ENCODE data around the gene RASAL1.

The RASAL1 gene

GRCh38 chr12:113082486-113083148 is 52.9 kb downstream of the RASAL1 start:
- Histone ChIP-seq H3K79me2 (ENCODE audit: low read length) (no peaks in the 10 kb centered on the region), H3K9me3 (ENCODE audit: insufficient read depth, low read length) (no peaks in the 10 kb centered on the region), H3K27me3 (ENCODE audit: low read depth, low read length) (no peaks in the 10 kb centered on the region), H3K27ac (ENCODE audit: low read length) (no peak overlapping the region), H3K9ac (ENCODE audit: low read length) (no peak overlapping the region), H2AFZ (ENCODE audit: low read depth, low read length) (no peak overlapping the region), H3K36me3 (replicated peaks; ENCODE audit: low read depth, low read length) (no peaks in the 10 kb centered on the region), H3K4me1 (ENCODE audit: low read length) (peaks cover 61% of the 10 kb centered on the region), H3K4me3 (ENCODE audit: low read length) (no peak overlapping the region), H4K20me1 (ENCODE audit: insufficient read depth, low read length) (no peaks in the 10 kb centered on the region), H3K4me2 (ENCODE audit: low read length) (no peak overlapping the region)
- TF ChIP-seq EZH2phosphoT487 (IDR thresholded peaks at IDR 0.05; ENCODE audit: low read depth) (no peak), CTCF (IDR thresholded peaks at IDR 0.05; ENCODE audit: low read depth, low read length) (no peak)

GRCh38 chr12:113081873-113082272 is 53.7 kb downstream of the RASAL1 start:
- no peak for TF ChIP-seq EZH2phosphoT487 (IDR thresholded peaks at IDR 0.05; ENCODE audit: low read depth)
- no peak for TF ChIP-seq CTCF (IDR thresholded peaks at IDR 0.05; ENCODE audit: low read depth, low read length)
- no peak overlapping the region for H3K4me2 ChIP-seq (ENCODE audit: low read length)
- no peak overlapping the region for H3K4me3 ChIP-seq (ENCODE audit: low read length)
- no peak overlapping the region for H2AFZ ChIP-seq (ENCODE audit: low read depth, low read length)
- H3K27ac ChIP-seq (ENCODE audit: low read length): no peak overlapping the region
- no peaks in the 10 kb centered on the region for H3K36me3 ChIP-seq (replicated peaks; ENCODE audit: low read depth, low read length)
- H4K20me1 ChIP-seq (ENCODE audit: insufficient read depth, low read length): no peaks in the 10 kb centered on the region
- H3K27me3 ChIP-seq (ENCODE audit: low read depth, low read length): no peaks in the 10 kb centered on the region
- H3K9me3 ChIP-seq (ENCODE audit: insufficient read depth, low read length): no peaks in the 10 kb centered on the region
- H3K9ac ChIP-seq (ENCODE audit: low read length): no peak overlapping the region
- no peaks in the 10 kb centered on the region for H3K79me2 ChIP-seq (ENCODE audit: low read length)
- H3K4me1 ChIP-seq (ENCODE audit: low read length): peaks cover 55% of the 10 kb centered on the region

- H3K4me1 ChIP-seq (ENCODE audit: low read length): peaks cover 74% of the 10 kb centered on the region
- no peaks in the 10 kb centered on the region for H3K36me3 ChIP-seq (replicated peaks; ENCODE audit: low read depth, low read length)
- H3K9me3 ChIP-seq (ENCODE audit: insufficient read depth, low read length): no peaks in the 10 kb centered on the region
- H4K20me1 ChIP-seq (ENCODE audit: insufficient read depth, low read length): no peaks in the 10 kb centered on the region
- H3K27me3 ChIP-seq (ENCODE audit: low read depth, low read length): no peaks in the 10 kb centered on the region
- TF ChIP-seq EZH2phosphoT487 (IDR thresholded peaks at IDR 0.05; ENCODE audit: low read depth) (no peak), CTCF (IDR thresholded peaks at IDR 0.05; ENCODE audit: low read depth, low read length) (no peak)
- H3K4me3 ChIP-seq (ENCODE audit: low read length): no peak overlapping the region
- H3K9ac ChIP-seq (ENCODE audit: low read length): no peak overlapping the region
- no peaks in the 10 kb centered on the region for H3K79me2 ChIP-seq (ENCODE audit: low read length)
- H3K4me2 ChIP-seq (ENCODE audit: low read length): no peak overlapping the region
- no peak overlapping the region for H2AFZ ChIP-seq (ENCODE audit: low read depth, low read length)
- H3K27ac ChIP-seq (ENCODE audit: low read length): no peak overlapping the region
Measured at GRCh38 chr12:113077859-113078255, 57.7 kb downstream of the RASAL1 start.

- Histone ChIP-seq H3K27me3 (ENCODE audit: low read depth, low read length) (no peaks in the 10 kb centered on the region), H4K20me1 (ENCODE audit: insufficient read depth, low read length) (no peaks in the 10 kb centered on the region), H3K4me1 (ENCODE audit: low read length) (peaks cover 77% of the 10 kb centered on the region), H3K9me3 (ENCODE audit: insufficient read depth, low read length) (no peaks in the 10 kb centered on the region), H3K79me2 (ENCODE audit: low read length) (no peaks in the 10 kb centered on the region), H2AFZ (ENCODE audit: low read depth, low read length) (no peak overlapping the region), H3K27ac (ENCODE audit: low read length) (no peak overlapping the region), H3K4me2 (ENCODE audit: low read length) (no peak overlapping the region), H3K9ac (ENCODE audit: low read length) (no peak overlapping the region), H3K36me3 (replicated peaks; ENCODE audit: low read depth, low read length) (no peaks in the 10 kb centered on the region), H3K4me3 (ENCODE audit: low read length) (no peak overlapping the region)
- no peak for TF ChIP-seq EZH2phosphoT487 (IDR thresholded peaks at IDR 0.05; ENCODE audit: low read depth)
- TF ChIP-seq CTCF (IDR thresholded peaks at IDR 0.05; ENCODE audit: low read depth, low read length): no peak
Measured at GRCh38 chr12:113077057-113077858, 58.3 kb downstream of the RASAL1 start.
